GM06990 (cell line): ENCODE data around the gene MIS18A.
"Not testable (repeated sequence)": the region's sequence is repeated elsewhere in the genome, so short reads cannot be mapped to it uniquely, and the experiment has no call there.

ENCODE experiments used
- DNase-seq: peaks from one replicate; pipeline ENCODE4 v3.0.0-alpha.2; 2011; ENCODE audit not compliant: insufficient read length; ENCODE audit errors: extremely low read depth
- H3K27me3 ChIP-seq: replicated peaks from 2 replicates; pipeline ENCODE4 v1.6.0; 2011; ENCODE audit warnings: low read length; ENCODE audit not compliant: control insufficient read depth, insufficient read depth
- H3K36me3 ChIP-seq: 2 replicates; pipeline ENCODE4 v1.5.1; 2011; ENCODE audit warnings: low read length; ENCODE audit not compliant: control insufficient read depth, insufficient read depth
- H3K4me3 ChIP-seq: replicated peaks from 2 replicates; pipeline ENCODE4 v1.5.1; 2011; ENCODE audit warnings: low read depth, mild to moderate bottlenecking, control low read depth, low read length
- CTCF ChIP-seq: IDR thresholded peaks from 2 replicates; pipeline ENCODE4 v1.5.1; 2011; ENCODE audit warnings: low read length, control low read depth, mild to moderate bottlenecking, inconsistent platforms; ENCODE audit not compliant: insufficient read depth, poor library complexity, severe bottlenecking

MIS18A gene

GRCh38 chr21:32279377-32279680, 480 bp upstream of the MIS18A start:
- H3K36me3 ChIP-seq = no peaks in the 10 kb centered on the region
- no peak for DNase-seq
- no peaks in the 10 kb centered on the region for H3K27me3 ChIP-seq
- H3K4me3 ChIP-seq = peak overlapping the region; percentile 96
- no peak for TF ChIP-seq CTCF

- Histone ChIP-seq H3K27me3 (no peaks in the 10 kb centered on the region), H3K36me3 (no peaks in the 10 kb centered on the region; the same call in 1 of the 2 replicates), H3K4me3 (peak overlapping the region; percentile 96)
- TF ChIP-seq CTCF = no peak
- no peak for DNase-seq
Observed at GRCh38 chr21:32278103-32278502, 746 bp downstream of the MIS18A start.

- H3K27me3 ChIP-seq = no peaks in the 10 kb centered on the region
- no peak for DNase-seq
- no peak for TF ChIP-seq CTCF
- H3K4me3 ChIP-seq = no peak overlapping the region
- H3K36me3 ChIP-seq = no peaks in the 10 kb centered on the region; the same call in none of the 2 replicates
Observed at GRCh38 chr21:32276671-32277070, 2.2 kb downstream of the MIS18A start.

- DNase-seq = no peak
- H3K27me3 ChIP-seq = no peaks in the 10 kb centered on the region
- no peak for TF ChIP-seq CTCF
- H3K36me3 ChIP-seq = peaks cover 3% of the 10 kb centered on the region
- H3K4me3 ChIP-seq = no peak overlapping the region
Observed at GRCh38 chr21:32270748-32271147, 8.1 kb downstream of the MIS18A start.

- H3K4me3 ChIP-seq, DNase-seq, H3K27me3 ChIP-seq, H3K36me3 ChIP-seq: not testable (repeated sequence)
Observed at GRCh38 chr21:32265321-32265720, 13.5 kb downstream of the MIS18A start.

GRCh38 chr21:32261929-32262328, 16.9 kb downstream of the MIS18A start:
- Histone ChIP-seq H3K27me3 (no peaks in the 10 kb centered on the region), H3K4me3 (no peak overlapping the region), H3K36me3 (peaks cover under 1% of the 10 kb centered on the region)
- DNase-seq = no peak
- TF ChIP-seq CTCF = no peak

GRCh38 chr21:32260130-32260529, 18.7 kb downstream of the MIS18A start:
- no peak for DNase-seq
- TF ChIP-seq CTCF = no peak
- Histone ChIP-seq H3K4me3 (no peak overlapping the region), H3K36me3 (no peaks in the 10 kb centered on the region), H3K27me3 (no peaks in the 10 kb centered on the region)

- H3K27me3 ChIP-seq, DNase-seq, H3K4me3 ChIP-seq, H3K36me3 ChIP-seq: not testable (repeated sequence)
Observed at GRCh38 chr21:32258786-32259048, 20.1 kb downstream of the MIS18A start.
